Uterus (tissue), 2 donors: ENCODE data around the gene PSMA7.

ENCODE experiments used
- POLR2A ChIP-seq, 2 donors: fragments of 450-650 bp; IDR thresholded peaks; one replicate each; pipeline ENCODE4 v1.6.1; 2016; ENCODE audit warnings: antibody characterized with exemption in 2 of 2, mild to moderate bottlenecking in 1 of 2, moderate library complexity in 1 of 2
- TF ChIP-seq, protein P1 (sequence below), 4 experiments: fragments of 200-600 bp in 2 of 4; fragments of 450-650 bp in 2 of 4; sonication (generic) in 2 of 4; IDR thresholded peaks; one replicate each; pipeline ENCODE4 v1.5.1; 2016 to 2019; ENCODE audit warnings: antibody characterized with exemption in 4 of 4, mild to moderate bottlenecking in 2 of 4, moderate library complexity in 1 of 4

DNA sequence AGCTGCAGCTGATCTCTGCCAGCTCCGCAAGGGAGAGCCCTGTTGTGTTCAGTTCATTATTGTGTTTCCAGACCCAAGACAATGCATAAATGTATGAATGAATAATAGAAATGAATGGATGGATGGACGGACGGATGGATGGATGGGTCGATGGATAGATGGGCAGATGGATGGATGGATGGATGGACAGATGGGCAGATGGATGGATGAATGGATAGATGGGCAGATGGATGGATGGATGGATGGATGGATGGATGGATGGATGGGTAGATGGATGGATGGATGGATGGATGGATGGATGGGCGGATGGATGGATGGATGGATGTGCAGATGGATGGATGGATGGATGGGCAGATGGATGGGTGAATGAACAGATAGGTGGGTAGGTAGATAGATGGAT is 37.6 kb downstream of the PSMA7 start:
- no peak for TF ChIP-seq POLR2A (IDR thresholded peaks at IDR 0.05)
- TF ChIP-seq, protein P1, sequence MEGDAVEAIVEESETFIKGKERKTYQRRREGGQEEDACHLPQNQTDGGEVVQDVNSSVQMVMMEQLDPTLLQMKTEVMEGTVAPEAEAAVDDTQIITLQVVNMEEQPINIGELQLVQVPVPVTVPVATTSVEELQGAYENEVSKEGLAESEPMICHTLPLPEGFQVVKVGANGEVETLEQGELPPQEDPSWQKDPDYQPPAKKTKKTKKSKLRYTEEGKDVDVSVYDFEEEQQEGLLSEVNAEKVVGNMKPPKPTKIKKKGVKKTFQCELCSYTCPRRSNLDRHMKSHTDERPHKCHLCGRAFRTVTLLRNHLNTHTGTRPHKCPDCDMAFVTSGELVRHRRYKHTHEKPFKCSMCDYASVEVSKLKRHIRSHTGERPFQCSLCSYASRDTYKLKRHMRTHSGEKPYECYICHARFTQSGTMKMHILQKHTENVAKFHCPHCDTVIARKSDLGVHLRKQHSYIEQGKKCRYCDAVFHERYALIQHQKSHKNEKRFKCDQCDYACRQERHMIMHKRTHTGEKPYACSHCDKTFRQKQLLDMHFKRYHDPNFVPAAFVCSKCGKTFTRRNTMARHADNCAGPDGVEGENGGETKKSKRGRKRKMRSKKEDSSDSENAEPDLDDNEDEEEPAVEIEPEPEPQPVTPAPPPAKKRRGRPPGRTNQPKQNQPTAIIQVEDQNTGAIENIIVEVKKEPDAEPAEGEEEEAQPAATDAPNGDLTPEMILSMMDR (IDR thresholded peaks at IDR 0.05) = no peak
